H9 (cell line): Measurements from ENCODE around the gene KIF6. TPM values are rescaled to one million over a fixed set of nuclear protein-coding genes. Genes with fewer than 3 reads are reported as not detected.

ENCODE experiments used
- DNase-seq: peaks from one replicate; pipeline ENCODE4 v3.0.0-alpha.2; 2017
- H2AFZ ChIP-seq: one replicate; pipeline ENCODE4 v1.6.1; 2013; ENCODE audit warnings: mild to moderate bottlenecking, low read length, control low read depth, moderate library complexity
- H2AK5ac ChIP-seq: 2 replicates; pipeline ENCODE4 v1.6.1; 2013; ENCODE audit warnings: low read length, control low read depth, mixed read lengths; ENCODE audit not compliant: insufficient read length
- H2BK120ac ChIP-seq: one replicate; pipeline ENCODE4 v1.6.1; 2013; ENCODE audit warnings: low read depth, mild to moderate bottlenecking, low read length, control low read depth, inconsistent platforms; ENCODE audit not compliant: poor library complexity, severe bottlenecking
- H2BK12ac ChIP-seq: 2 replicates; pipeline ENCODE4 v1.6.1; 2013; ENCODE audit warnings: low read length, control low read depth, mixed read lengths, low read depth; ENCODE audit not compliant: insufficient read length
- H2BK15ac ChIP-seq: 2 replicates; pipeline ENCODE4 v1.6.1; 2013; ENCODE audit warnings: low read depth, low read length, control low read depth
- H2BK20ac ChIP-seq: one replicate; pipeline ENCODE4 v1.6.1; 2013; ENCODE audit warnings: low read depth, mild to moderate bottlenecking, low read length, control low read depth, inconsistent platforms; ENCODE audit not compliant: poor library complexity, severe bottlenecking
- H2BK5ac ChIP-seq: 2 replicates; pipeline ENCODE4 v1.6.1; 2013; ENCODE audit warnings: low read length, control low read depth, mixed read lengths; ENCODE audit not compliant: insufficient read length
- H3K14ac ChIP-seq: 2 replicates; pipeline ENCODE4 v1.6.1; 2013; ENCODE audit warnings: low read length, control low read depth; ENCODE audit not compliant: insufficient read depth
- H3K18ac ChIP-seq: 2 replicates; pipeline ENCODE4 v1.6.1; 2013; ENCODE audit warnings: low read depth, mild to moderate bottlenecking, mixed read lengths, low read length, control low read depth; ENCODE audit not compliant: insufficient read length
- H3K23ac ChIP-seq: 2 replicates; pipeline ENCODE4 v1.6.1; 2013; ENCODE audit warnings: low read length, control low read depth, mixed read lengths, low read depth; ENCODE audit not compliant: insufficient read length
- H3K23me2 ChIP-seq: 2 replicates; pipeline ENCODE4 v1.6.1; 2013; ENCODE audit warnings: low read depth, mild to moderate bottlenecking, mixed read lengths, low read length, control low read depth; ENCODE audit not compliant: insufficient read length, poor library complexity, severe bottlenecking
- H3K27ac ChIP-seq: 2 replicates; pipeline ENCODE4 v1.5.1; 2013; ENCODE audit warnings: low read length, control low read depth, mixed read lengths, low read depth; ENCODE audit not compliant: insufficient read length
- H3K27me3 ChIP-seq: 2 replicates; pipeline ENCODE4 v1.6.1; 2013; ENCODE audit warnings: low read length, control low read depth, inconsistent platforms; ENCODE audit not compliant: insufficient read depth
- H3K4ac ChIP-seq: 2 replicates; pipeline ENCODE4 v1.6.1; 2013; ENCODE audit warnings: low read depth, mild to moderate bottlenecking, control low read depth, inconsistent platforms, low read length, moderate library complexity
- H3K4me1 ChIP-seq: 2 replicates; pipeline ENCODE4 v1.6.1; 2013; ENCODE audit warnings: low read length, control low read depth, inconsistent platforms; ENCODE audit not compliant: insufficient read depth
- H3K4me2 ChIP-seq: 2 replicates; pipeline ENCODE4 v1.6.1; 2013; ENCODE audit warnings: low read length, control low read depth, mixed read lengths; ENCODE audit not compliant: insufficient read length, insufficient read depth
- H3K56ac ChIP-seq: 2 replicates; pipeline ENCODE4 v1.6.1; 2013; ENCODE audit warnings: low read depth, mild to moderate bottlenecking, mixed read lengths, low read length, control low read depth; ENCODE audit not compliant: insufficient read length
- H3K79me1 ChIP-seq: 2 replicates; pipeline ENCODE4 v1.6.1; 2013; ENCODE audit warnings: low read depth, mild to moderate bottlenecking, moderate library complexity, low read length, control low read depth, inconsistent platforms; ENCODE audit not compliant: insufficient read depth, poor library complexity, severe bottlenecking
- H3K79me2 ChIP-seq: 2 replicates; pipeline ENCODE4 v1.6.1; 2013; ENCODE audit warnings: low read length, control low read depth, inconsistent platforms; ENCODE audit not compliant: insufficient read depth
- H3K9ac ChIP-seq: 2 replicates; pipeline ENCODE4 v1.6.1; 2013; ENCODE audit warnings: low read length, control low read depth, mixed read lengths; ENCODE audit not compliant: insufficient read length; ENCODE audit errors: extremely low read depth
- H3K9me3 ChIP-seq: one replicate; pipeline ENCODE4 v1.6.1; 2013; ENCODE audit warnings: low read depth, low read length, inconsistent platforms; ENCODE audit not compliant: control insufficient read depth
- H3T11ph ChIP-seq: one replicate; pipeline ENCODE4 v1.6.1; 2013; ENCODE audit warnings: mild to moderate bottlenecking, low read length, control low read depth, inconsistent platforms
- H4K20me1 ChIP-seq: one replicate; pipeline ENCODE4 v1.6.1; 2013; ENCODE audit not compliant: control insufficient read depth, insufficient read length, insufficient read depth
- H4K5ac ChIP-seq: 2 replicates; pipeline ENCODE4 v1.6.1; 2013; ENCODE audit warnings: low read depth, mild to moderate bottlenecking, mixed read lengths, low read length, control low read depth; ENCODE audit not compliant: insufficient read length
- H4K8ac ChIP-seq: replicated peaks from 2 replicates; pipeline ENCODE4 v1.6.1; 2013; ENCODE audit warnings: low read length, control low read depth, mixed read lengths, low read depth; ENCODE audit not compliant: insufficient read length
- H4K91ac ChIP-seq: 2 replicates; pipeline ENCODE4 v1.6.1; 2013; ENCODE audit warnings: low read depth, mild to moderate bottlenecking, moderate library complexity, mixed read lengths, low read length, control low read depth; ENCODE audit not compliant: insufficient read length
- H3K27ac Mint-ChIP-seq, 3 experiments: 2 replicates in 2 of 3; 3 replicates in 1 of 3; pipeline ENCODE4 v1.8.0; 2020 to 2021; ENCODE audit warnings: mixed read lengths in 3 of 3, mild to moderate bottlenecking in 1 of 3, moderate library complexity in 1 of 3
- H3K27me3 Mint-ChIP-seq: 2 replicates; pipeline ENCODE4 v1.8.0; 2021; ENCODE audit warnings: low read depth, mild to moderate bottlenecking, moderate library complexity, mixed read lengths
- H3K36me3 Mint-ChIP-seq, 3 experiments: 2 replicates in 2 of 3; 3 replicates in 1 of 3; pipeline ENCODE4 v1.8.0; 2020 to 2021; ENCODE audit warnings: low read depth in 3 of 3, mixed read lengths in 3 of 3; ENCODE audit not compliant: insufficient read depth in 1 of 3
- H3K4me1 Mint-ChIP-seq, 2 experiments: 2 replicates each; pipeline ENCODE4 v1.8.0; 2020; ENCODE audit warnings: mixed read lengths in 2 of 2
- H3K4me3 Mint-ChIP-seq, 2 experiments: 2 replicates in 1 of 2; 3 replicates in 1 of 2; pipeline ENCODE4 v1.8.0; 2020 to 2021; ENCODE audit warnings: mild to moderate bottlenecking in 2 of 2, mixed read lengths in 2 of 2, moderate library complexity in 1 of 2
- H3K9me3 Mint-ChIP-seq, 2 experiments: 2 replicates in 1 of 2; 3 replicates in 1 of 2; pipeline ENCODE4 v1.8.0; 2020; ENCODE audit warnings: mild to moderate bottlenecking in 2 of 2, mixed read lengths in 2 of 2, moderate library complexity in 1 of 2
- CTCF ChIP-seq: fragments of 200-600 bp; sonication (generic); conservative IDR thresholded peaks from 3 replicates; pipeline ENCODE4 v1.8.0; 2021; ENCODE audit warnings: antibody characterized with exemption, mild to moderate bottlenecking
- WGBS: extraction: QIAGEN DNeasy Blood & Tissue Kit; methylation state at CpG from one replicate; pipeline ENCODE4 v1.1.7; 2013; ENCODE audit warnings: missing lambda C conversion rate, low lambda C conversion rate, mixed read lengths; ENCODE audit not compliant: insufficient read length; ENCODE audit errors: extremely low coverage; 5-methylcytosine and 5-hydroxymethylcytosine counted together
- total RNA-seq: library from RNA; stranded (reverse); gene quantifications from 2 replicates; pipeline ENCODE4 v1.2.1, GENCODE V29; 2021

The KIF6 gene
- total RNA-seq, 1 experiment from 2014 or later: 0.63 TPM

- Histone ChIP-seq H4K91ac (no peak overlapping the region), H4K5ac (no peak overlapping the region), H4K20me1 (no peaks in the 10 kb centered on the region), H4K8ac (no peak overlapping the region), H3K27me3 (no peaks in the 10 kb centered on the region), H2BK5ac (no peak overlapping the region), H2AK5ac (no peak overlapping the region), H3K23me2 (no peaks in the 10 kb centered on the region), H3K4ac (no peak overlapping the region), H3K27ac (no peak overlapping the region), H3K79me1 (no peaks in the 10 kb centered on the region), H2BK12ac (no peak overlapping the region), H2BK120ac (no peak overlapping the region), H3K4me1 (no peaks in the 10 kb centered on the region), H3K79me2 (no peaks in the 10 kb centered on the region), H3K9me3 (no peaks in the 10 kb centered on the region), H3K18ac (no peak overlapping the region), H3K56ac (no peak overlapping the region), H3K4me2 (no peak overlapping the region), H3K9ac (no peak overlapping the region), H2BK20ac (no peak overlapping the region), H3K14ac (no peak overlapping the region), H3K23ac (no peak overlapping the region), H3T11ph (no peak overlapping the region), H2AFZ (no peak overlapping the region), H2BK15ac (no peak overlapping the region)
- Mint-ChIP-seq H3K27ac (no peak overlapping the region), H3K4me1 (peaks cover 3 to 7% of the 10 kb centered on the region in 2 experiments), H3K4me3 (no peak overlapping the region), H3K9me3 (no peaks in the 10 kb centered on the region), H3K36me3 (no peaks in the 10 kb centered on the region), H3K27me3 (peaks cover 1% of the 10 kb centered on the region)
- WGBS: no CpG with 5 or more reads among the region's 2 CpGs
- no peak for DNase-seq
- TF ChIP-seq CTCF: no peak
Observed at GRCh38 chr6:39446909-39447308, 278.3 kb downstream of the KIF6 start.
